Lung (tissue), 12 donors: ENCODE measurements around the gene ILKAP. TPM values are rescaled to one million over a fixed set of nuclear protein-coding genes. Genes with fewer than 3 reads are reported as not detected.

Experiments
- ATAC-seq: fragments of 200-7000 bp; cut with Tn5 transposase; one replicate; pipeline ENCODE4 v1.9.1; 2020; ENCODE audit warnings: moderate number of reproducible peaks; ENCODE audit not compliant: insufficient read depth, low FRiP score
- DNase-seq, 3 donors: peaks; one replicate each; pipeline ENCODE4 v3.0.0-alpha.2; 2013 to 2017
- H3K27ac ChIP-seq, 2 donors: one replicate each; pipeline ENCODE4 v1.5.1; 2013; ENCODE audit warnings: mild to moderate bottlenecking in 2 of 2, moderate library complexity in 2 of 2, control low read depth in 1 of 2, inconsistent platforms in 1 of 2, low read depth in 1 of 2, low read length in 1 of 2
- H3K27me3 ChIP-seq, 3 donors: one replicate each; pipeline ENCODE4 v1.5.1; 2013; ENCODE audit warnings: low read length in 2 of 3; ENCODE audit not compliant: control insufficient read depth in 3 of 3, insufficient read depth in 3 of 3
- H3K36me3 ChIP-seq, 4 donors: one replicate each; pipeline ENCODE4 v1.5.1; 2013; ENCODE audit warnings: low read length in 4 of 4, mild to moderate bottlenecking in 1 of 4, moderate library complexity in 1 of 4; ENCODE audit not compliant: control insufficient read depth in 4 of 4, insufficient read depth in 4 of 4
- H3K4me1 ChIP-seq, 5 donors: one replicate each; pipeline ENCODE4 v1.5.1; 2013; ENCODE audit warnings: low read length in 5 of 5, mild to moderate bottlenecking in 2 of 5, moderate library complexity in 1 of 5; ENCODE audit not compliant: control insufficient read depth in 5 of 5, insufficient read depth in 5 of 5
- H3K4me3 ChIP-seq: one replicate; pipeline ENCODE4 v1.5.1; 2013; ENCODE audit warnings: mild to moderate bottlenecking, control low read depth, moderate library complexity
- H3K9ac ChIP-seq, 2 donors: one replicate each; pipeline ENCODE4 v1.5.1; 2013; ENCODE audit warnings: low read length in 2 of 2, control low read depth in 1 of 2; ENCODE audit not compliant: insufficient read depth in 1 of 2
- H3K9me3 ChIP-seq, 4 donors: one replicate each; pipeline ENCODE4 v1.5.1; 2013; ENCODE audit warnings: low read length in 3 of 4, mild to moderate bottlenecking in 1 of 4, moderate library complexity in 1 of 4; ENCODE audit not compliant: control insufficient read depth in 4 of 4, insufficient read depth in 3 of 4
- CTCF ChIP-seq: IDR thresholded peaks from 2 replicates; pipeline ENCODE4 v1.5.1; 2012; ENCODE audit warnings: mild to moderate bottlenecking; ENCODE audit errors: control extremely low read depth, extremely low read depth
- WGBS, 2 donors: extraction: QIAGEN DNeasy Blood & Tissue Kit; methylation state at CpG; one replicate each; pipeline ENCODE4 v1.1.7; 2013; 5-methylcytosine and 5-hydroxymethylcytosine counted together
- polyA plus RNA-seq, 2 donors: library from polyadenylated mRNA; stranded (reverse); fragments of 200-250 nt; gene quantifications; one replicate each; pipeline ENCODE4 v1.2.1, GENCODE V29; 2013
- total RNA-seq, 2 donors: library from RNA; depleted of rRNA in 1 of 2; stranded (reverse); fragments of >200 nt in 1 of 2; gene quantifications; one replicate each; pipeline ENCODE4 v1.2.1, GENCODE V29; 2014 to 2021
- donor health status: control.
- donor health status: control.
- donor health status: Bipolar disorder and iron deficiency.
- donor health status: healthy.
- donor health status: DM: yes; HTN: yes; CAD: no.

The ILKAP gene
- total and polyA plus RNA-seq, 4 donors: 35.0 to 52.0 (median 42.1) TPM

DNA sequence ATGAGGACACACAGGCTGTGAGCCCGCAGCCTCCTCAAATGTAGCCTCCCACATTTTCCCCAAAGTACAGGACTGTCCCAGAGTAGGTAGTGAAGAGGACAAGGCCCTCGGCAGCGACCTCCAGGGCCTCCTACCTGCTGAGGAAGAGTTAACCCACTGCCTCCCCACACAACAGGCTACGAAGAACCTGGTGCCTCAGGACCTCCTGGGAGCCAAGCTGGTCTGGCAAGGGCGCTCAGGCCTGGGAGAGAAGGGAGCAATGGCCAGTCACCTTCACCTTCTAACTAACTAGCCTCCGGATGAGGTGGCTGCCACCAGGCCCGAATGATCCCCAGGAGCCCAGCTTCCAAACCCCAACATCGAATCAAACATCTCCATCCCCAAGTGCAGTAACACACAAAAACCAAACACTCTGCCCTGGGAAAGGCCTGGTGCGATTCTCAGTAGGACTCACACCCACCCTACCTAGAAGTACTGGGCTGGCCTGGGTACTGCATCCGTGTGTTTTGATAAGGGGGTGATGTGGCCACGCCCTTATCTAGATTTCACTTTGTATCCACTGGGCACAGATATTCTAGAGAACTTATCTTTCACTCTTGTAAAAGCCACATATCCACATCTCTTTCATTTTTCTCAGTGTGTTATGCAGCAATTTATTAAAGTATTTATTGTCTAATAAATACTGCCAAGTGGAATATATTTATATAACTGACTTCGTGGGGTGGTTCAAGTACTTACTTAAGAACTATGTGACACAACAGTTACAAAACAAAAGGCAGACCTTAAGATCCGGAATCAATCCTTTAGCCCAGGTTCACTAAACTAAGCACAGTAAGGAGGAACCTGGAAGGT is 35.1 kb downstream of the ILKAP start:
- no peak for ATAC-seq
- H3K27me3 ChIP-seq: no peaks in the 10 kb centered on the region
- no peak for TF ChIP-seq CTCF
- no peaks in the 10 kb centered on the region for H3K9me3 ChIP-seq
- H3K4me3 ChIP-seq: no peak overlapping the region
- H3K9ac ChIP-seq: no peak overlapping the region
- peaks cover 11 to 49% (median 20%) of the 10 kb centered on the region in 4 donors for H3K36me3 ChIP-seq
- H3K27ac ChIP-seq: peak overlapping the region in 1 of 2 donors; percentile 20
- H3K4me1 ChIP-seq: peaks cover 0 to 13% (median 0%) of the 10 kb centered on the region in 5 donors
- 88 to 89% methylated on average over 13 of the region's 13 CpGs for WGBS, 2 donors
- no peak for DNase-seq

GRCh38 chr2:238167761-238168160 is 35.7 kb downstream of the ILKAP start:
- no peaks in the 10 kb centered on the region for H3K9me3 ChIP-seq
- TF ChIP-seq CTCF: no peak
- no peak overlapping the region for H3K4me3 ChIP-seq
- 82 to 87% methylated on average over 8 of the region's 8 CpGs for WGBS, 2 donors
- H3K4me1 ChIP-seq: peaks cover 0 to 14% (median 2%) of the 10 kb centered on the region in 5 donors
- no peak overlapping the region for H3K27ac ChIP-seq
- no peak overlapping the region for H3K9ac ChIP-seq
- DNase-seq (no peak), ATAC-seq (no peak)
- peaks cover 0 to 6% (median 4%) of the 10 kb centered on the region in 3 donors for H3K27me3 ChIP-seq
- peaks cover 9 to 43% (median 15%) of the 10 kb centered on the region in 4 donors for H3K36me3 ChIP-seq

- DNase-seq (no peak), ATAC-seq (no peak)
- no peak overlapping the region for H3K27ac ChIP-seq
- peaks cover 0 to 10% (median 4%) of the 10 kb centered on the region in 3 donors for H3K27me3 ChIP-seq
- H3K9ac ChIP-seq: no peak overlapping the region
- H3K4me3 ChIP-seq: no peak overlapping the region
- H3K36me3 ChIP-seq: peaks cover 8 to 39% (median 12%) of the 10 kb centered on the region in 4 donors
- TF ChIP-seq CTCF: no peak
- WGBS, 2 donors: 90 to 91% methylated on average over 7 of the region's 7 CpGs
- peaks cover 0 to 14% (median 7%) of the 10 kb centered on the region in 5 donors for H3K4me1 ChIP-seq
- no peaks in the 10 kb centered on the region for H3K9me3 ChIP-seq
Observed at GRCh38 chr2:238167344-238167715, 36.2 kb downstream of the ILKAP start.
